GM19099 (cell line): Measurements from ENCODE around the gene RERG.

ENCODE experiments used
- POLR2A ChIP-seq: IDR thresholded peaks from 3 replicates; pipeline ENCODE4 v1.6.1; 2011; ENCODE audit warnings: low read depth; ENCODE audit not compliant: insufficient read length; ENCODE audit errors: extremely low read depth

The RERG gene

GRCh38 chr12:15180325-15180724 is 40.9 kb downstream of the RERG start:
- TF ChIP-seq POLR2A: no peak

GRCh38 chr12:15179672-15180071 is 41.5 kb downstream of the RERG start:
- no peak for TF ChIP-seq POLR2A

GRCh38 chr12:15173142-15173541 is 48.1 kb downstream of the RERG start:
- TF ChIP-seq POLR2A: no peak

- TF ChIP-seq POLR2A: no peak
These were observed 49.0 kb downstream of the RERG start for GRCh38 chr12:15172060-15172822.

GRCh38 chr12:15171012-15171655 is 50.1 kb downstream of the RERG start:
- TF ChIP-seq POLR2A: no peak

- TF ChIP-seq POLR2A: no peak
These were observed 53.1 kb downstream of the RERG start for GRCh38 chr12:15168026-15168678.

GRCh38 chr12:15165012-15165659 is 56.1 kb downstream of the RERG start:
- no peak for TF ChIP-seq POLR2A

GRCh38 chr12:15163030-15163976 is 57.9 kb downstream of the RERG start:
- TF ChIP-seq POLR2A: no peak

GRCh38 chr12:15158083-15158482 is 63.1 kb downstream of the RERG start:
- no peak for TF ChIP-seq POLR2A

- no peak for TF ChIP-seq POLR2A
These were observed 63.9 kb downstream of the RERG start for GRCh38 chr12:15157269-15157671.

GRCh38 chr12:15155271-15155670 is 65.9 kb downstream of the RERG start:
- no peak for TF ChIP-seq POLR2A

- TF ChIP-seq POLR2A: no peak
These were observed 67.1 kb downstream of the RERG start for GRCh38 chr12:15154103-15154502.

- no peak for TF ChIP-seq POLR2A
These were observed 68.3 kb downstream of the RERG start for GRCh38 chr12:15152868-15153267.

GRCh38 chr12:15152456-15152855 is 68.8 kb downstream of the RERG start:
- TF ChIP-seq POLR2A: no peak
